KMS-11 (cell line): ENCODE data around the gene VGLL1.

Source experiments
- H2AFZ ChIP-seq: fragments of 200-600 bp; sonication (generic); 2 replicates; pipeline ENCODE4 v1.6.1; 2016; ENCODE audit warnings: antibody characterized with exemption, mixed run types, low read depth
- H3K27ac ChIP-seq: fragments of 200-600 bp; sonication (generic); 2 replicates; pipeline ENCODE4 v1.6.1; 2016; ENCODE audit warnings: mild to moderate bottlenecking, mixed run types
- H3K27me3 ChIP-seq: fragments of 200-600 bp; sonication (generic); 2 replicates; pipeline ENCODE4 v1.6.1; 2017; ENCODE audit warnings: mild to moderate bottlenecking, low read depth, mixed run types, moderate library complexity; ENCODE audit not compliant: insufficient read depth
- H3K36me3 ChIP-seq: fragments of 200-600 bp; sonication (generic); 2 replicates; pipeline ENCODE4 v1.6.1; 2017; ENCODE audit warnings: mild to moderate bottlenecking, mixed run types; ENCODE audit not compliant: insufficient read depth
- H3K4me1 ChIP-seq: fragments of 200-600 bp; sonication (generic); 2 replicates; pipeline ENCODE4 v1.6.1; 2016; ENCODE audit warnings: mild to moderate bottlenecking, low read depth, mixed run types; ENCODE audit not compliant: poor library complexity, severe bottlenecking
- H3K4me2 ChIP-seq: fragments of 200-600 bp; sonication (generic); 2 replicates; pipeline ENCODE4 v1.7.0; 2016; ENCODE audit warnings: mild to moderate bottlenecking, mixed run types
- H3K4me3 ChIP-seq: fragments of 200-600 bp; sonication (generic); IDR thresholded peaks from 2 replicates; pipeline ENCODE4 v1.6.1; 2017; ENCODE audit warnings: low read depth, low read length, mixed read lengths; ENCODE audit not compliant: insufficient read depth
- H3K79me2 ChIP-seq: fragments of 200-600 bp; sonication (generic); 2 replicates; pipeline ENCODE4 v1.6.1; 2016; ENCODE audit warnings: low read depth, mixed run types; ENCODE audit not compliant: insufficient read depth
- H3K9ac ChIP-seq: fragments of 200-600 bp; sonication (generic); 2 replicates; pipeline ENCODE4 v1.6.1; 2016; ENCODE audit warnings: mild to moderate bottlenecking, mixed run types
- H4K20me1 ChIP-seq: fragments of 200-600 bp; sonication (generic); 2 replicates; pipeline ENCODE4 v1.6.1; 2016; ENCODE audit warnings: mild to moderate bottlenecking, mixed run types; ENCODE audit not compliant: insufficient read depth
- TF ChIP-seq, protein P1 (sequence below): fragments of 200-600 bp; sonication (generic); conservative IDR thresholded peaks from 2 replicates; pipeline ENCODE4 v1.6.1; 2017; ENCODE audit warnings: low read depth, mild to moderate bottlenecking, antibody characterized with exemption, low read length, moderate library complexity, mixed read lengths

The VGLL1 gene

DNA sequence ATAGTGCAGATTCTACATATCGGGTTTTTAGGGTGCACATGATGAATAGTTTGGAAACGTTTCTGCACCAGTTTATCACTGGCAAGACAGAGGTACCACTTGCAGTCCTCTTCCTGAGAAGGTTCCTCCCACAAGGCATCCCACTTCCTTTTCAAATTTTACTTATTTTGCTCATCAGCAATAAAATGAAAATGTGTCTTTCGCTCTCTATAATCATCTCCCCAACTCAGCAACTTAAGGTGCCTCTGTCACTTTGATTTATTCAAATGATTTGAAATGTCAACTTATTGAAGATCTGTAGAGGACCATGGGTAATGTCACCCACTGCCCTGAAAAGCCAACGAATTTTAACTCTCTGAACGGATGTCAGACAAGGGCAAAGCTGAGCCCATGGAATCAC lies 53.2 kb downstream of the VGLL1 start:
- Histone ChIP-seq H3K4me2 (no peak overlapping the region), H2AFZ (no peak overlapping the region), H3K36me3 (no peaks in the 10 kb centered on the region), H3K4me1 (peaks cover 6% of the 10 kb centered on the region), H3K4me3 (no peak overlapping the region), H3K27ac (no peak overlapping the region), H3K79me2 (no peaks in the 10 kb centered on the region), H3K27me3 (no peaks in the 10 kb centered on the region), H4K20me1 (no peaks in the 10 kb centered on the region), H3K9ac (no peak overlapping the region)
- TF ChIP-seq, protein P1, sequence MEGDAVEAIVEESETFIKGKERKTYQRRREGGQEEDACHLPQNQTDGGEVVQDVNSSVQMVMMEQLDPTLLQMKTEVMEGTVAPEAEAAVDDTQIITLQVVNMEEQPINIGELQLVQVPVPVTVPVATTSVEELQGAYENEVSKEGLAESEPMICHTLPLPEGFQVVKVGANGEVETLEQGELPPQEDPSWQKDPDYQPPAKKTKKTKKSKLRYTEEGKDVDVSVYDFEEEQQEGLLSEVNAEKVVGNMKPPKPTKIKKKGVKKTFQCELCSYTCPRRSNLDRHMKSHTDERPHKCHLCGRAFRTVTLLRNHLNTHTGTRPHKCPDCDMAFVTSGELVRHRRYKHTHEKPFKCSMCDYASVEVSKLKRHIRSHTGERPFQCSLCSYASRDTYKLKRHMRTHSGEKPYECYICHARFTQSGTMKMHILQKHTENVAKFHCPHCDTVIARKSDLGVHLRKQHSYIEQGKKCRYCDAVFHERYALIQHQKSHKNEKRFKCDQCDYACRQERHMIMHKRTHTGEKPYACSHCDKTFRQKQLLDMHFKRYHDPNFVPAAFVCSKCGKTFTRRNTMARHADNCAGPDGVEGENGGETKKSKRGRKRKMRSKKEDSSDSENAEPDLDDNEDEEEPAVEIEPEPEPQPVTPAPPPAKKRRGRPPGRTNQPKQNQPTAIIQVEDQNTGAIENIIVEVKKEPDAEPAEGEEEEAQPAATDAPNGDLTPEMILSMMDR: no peak

DNA sequence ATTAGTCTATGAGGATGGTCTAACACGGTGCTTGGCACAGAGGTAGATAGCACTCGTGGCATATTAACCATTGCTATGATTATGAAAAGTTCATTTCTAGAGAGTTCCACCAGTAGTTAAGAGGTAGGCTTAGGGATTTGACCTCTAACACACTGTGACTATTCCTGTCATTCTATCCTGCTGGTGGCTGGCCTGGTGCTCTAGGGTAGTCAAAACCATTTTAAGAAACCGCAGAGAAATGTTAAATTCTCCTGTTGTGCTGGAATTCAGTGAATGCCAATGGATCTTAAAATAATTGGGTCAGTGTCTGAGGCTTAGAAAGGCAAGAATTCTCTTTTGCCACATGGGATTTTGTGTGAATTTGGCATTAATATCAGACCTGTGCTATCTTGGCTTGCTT lies 53.9 kb downstream of the VGLL1 start:
- Histone ChIP-seq H3K4me3 (no peak overlapping the region), H3K36me3 (no peaks in the 10 kb centered on the region), H3K9ac (no peak overlapping the region), H3K27me3 (no peaks in the 10 kb centered on the region), H2AFZ (no peak overlapping the region), H3K4me1 (peaks cover 6% of the 10 kb centered on the region), H4K20me1 (no peaks in the 10 kb centered on the region), H3K4me2 (no peak overlapping the region), H3K27ac (no peak overlapping the region), H3K79me2 (no peaks in the 10 kb centered on the region)
- TF ChIP-seq, protein P1: no peak

DNA sequence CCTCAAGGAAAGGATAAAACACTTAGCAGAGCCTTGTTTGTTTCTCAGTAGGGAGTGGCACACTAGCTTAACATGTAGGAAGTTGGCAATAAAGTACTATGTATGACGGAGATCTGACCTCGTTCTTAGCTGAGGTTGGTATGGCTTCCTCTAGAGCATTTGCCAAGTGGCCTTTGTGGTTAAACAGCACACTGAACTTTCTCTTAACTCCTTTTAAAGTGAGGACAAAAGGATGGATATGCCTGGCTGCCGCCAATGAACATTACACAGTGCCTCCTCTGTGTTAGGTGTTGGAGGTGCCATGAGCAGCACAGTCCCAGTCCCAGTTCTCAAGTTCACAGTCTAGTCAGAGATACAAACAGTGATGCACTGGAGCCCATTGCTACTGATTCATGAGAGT lies 54.4 kb downstream of the VGLL1 start:
- H4K20me1 ChIP-seq: no peaks in the 10 kb centered on the region
- H3K4me1 ChIP-seq: peaks cover 6% of the 10 kb centered on the region
- no peak overlapping the region for H2AFZ ChIP-seq
- no peak overlapping the region for H3K27ac ChIP-seq
- H3K27me3 ChIP-seq: no peaks in the 10 kb centered on the region
- H3K4me2 ChIP-seq: no peak overlapping the region
- H3K79me2 ChIP-seq: no peaks in the 10 kb centered on the region
- no peaks in the 10 kb centered on the region for H3K36me3 ChIP-seq
- H3K4me3 ChIP-seq: no peak overlapping the region
- TF ChIP-seq, protein P1: no peak
- no peak overlapping the region for H3K9ac ChIP-seq

DNA sequence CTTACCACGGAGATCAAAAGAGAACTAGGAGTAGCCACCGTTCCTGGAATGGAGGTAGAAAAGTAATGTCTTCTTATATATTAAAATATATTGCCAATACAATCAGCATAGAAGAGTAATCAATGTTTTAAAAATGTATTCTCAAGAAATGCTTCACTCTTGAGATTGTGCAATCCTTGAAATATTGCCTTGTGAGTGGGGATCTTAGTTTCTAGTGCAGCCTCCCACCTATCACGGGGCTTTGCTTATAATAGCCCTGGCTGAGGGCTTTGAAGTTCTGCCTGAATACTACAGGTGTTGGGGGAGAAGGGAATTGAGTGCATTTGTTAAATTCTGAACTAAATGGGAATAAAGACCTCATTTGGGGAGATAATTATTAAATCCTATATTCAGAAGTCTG lies 55.5 kb downstream of the VGLL1 start:
- Histone ChIP-seq H3K27me3 (no peaks in the 10 kb centered on the region), H3K4me2 (no peak overlapping the region)

More for the DNA sequence above, 55.5 kb downstream of the VGLL1 start:
- Histone ChIP-seq H2AFZ (no peak overlapping the region), H4K20me1 (no peaks in the 10 kb centered on the region), H3K36me3 (no peaks in the 10 kb centered on the region), H3K27ac (no peak overlapping the region), H3K4me3 (no peak overlapping the region), H3K79me2 (no peaks in the 10 kb centered on the region), H3K4me1 (peaks cover 6% of the 10 kb centered on the region), H3K9ac (no peak overlapping the region)
- TF ChIP-seq, protein P1: no peak
